Measurements from ENCODE around the gene EXOC3L4.

EXOC3L4 gene

DNA sequence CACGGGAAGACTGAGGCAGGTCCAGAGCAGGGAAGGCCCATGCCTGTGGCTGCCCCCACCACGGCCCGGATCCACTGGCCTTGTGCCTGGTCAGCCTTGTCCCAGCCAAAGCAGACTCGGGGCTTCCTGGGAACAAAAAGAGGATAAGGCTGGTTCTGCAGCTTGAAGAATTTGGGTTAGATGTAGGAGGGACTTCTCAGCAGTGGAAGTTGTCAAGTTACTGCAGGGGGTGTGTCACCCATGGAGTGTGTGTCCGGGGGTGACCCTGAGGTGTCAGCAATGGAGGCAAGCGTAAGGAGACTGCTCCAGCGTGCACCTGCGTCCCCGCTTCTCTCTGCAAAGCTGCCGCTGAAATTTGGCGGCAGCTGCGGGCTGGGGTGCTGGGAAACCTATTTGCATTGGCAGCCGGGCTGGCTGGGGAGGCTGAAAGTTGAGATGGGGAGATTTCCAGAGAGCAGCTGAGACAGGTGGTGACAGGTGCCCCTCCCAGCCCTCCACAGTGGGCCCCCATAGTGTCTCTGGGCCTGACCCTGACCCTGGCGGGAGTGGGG is 16.2 kb downstream of the EXOC3L4 start (continued):
- TF ChIP-seq ZNF549 (tag by site-specific recombination; IDR thresholded peaks at IDR 0.05) (no peak), ZSCAN23 (tag by site-specific recombination; IDR thresholded peaks at IDR 0.05) (no peak), ZNF184 (tag by site-specific recombination; IDR thresholded peaks at IDR 0.05) (no peak), ZNF843 (tag by site-specific recombination; IDR thresholded peaks at IDR 0.05) (no peak), ZNF664 (tag by site-specific recombination; IDR thresholded peaks at IDR 0.05) (no peak), ZBTB17 (tag by site-specific recombination; IDR thresholded peaks at IDR 0.05) (no peak), ZNF324 (tag by site-specific recombination; IDR thresholded peaks at IDR 0.05) (no peak)

DNA sequence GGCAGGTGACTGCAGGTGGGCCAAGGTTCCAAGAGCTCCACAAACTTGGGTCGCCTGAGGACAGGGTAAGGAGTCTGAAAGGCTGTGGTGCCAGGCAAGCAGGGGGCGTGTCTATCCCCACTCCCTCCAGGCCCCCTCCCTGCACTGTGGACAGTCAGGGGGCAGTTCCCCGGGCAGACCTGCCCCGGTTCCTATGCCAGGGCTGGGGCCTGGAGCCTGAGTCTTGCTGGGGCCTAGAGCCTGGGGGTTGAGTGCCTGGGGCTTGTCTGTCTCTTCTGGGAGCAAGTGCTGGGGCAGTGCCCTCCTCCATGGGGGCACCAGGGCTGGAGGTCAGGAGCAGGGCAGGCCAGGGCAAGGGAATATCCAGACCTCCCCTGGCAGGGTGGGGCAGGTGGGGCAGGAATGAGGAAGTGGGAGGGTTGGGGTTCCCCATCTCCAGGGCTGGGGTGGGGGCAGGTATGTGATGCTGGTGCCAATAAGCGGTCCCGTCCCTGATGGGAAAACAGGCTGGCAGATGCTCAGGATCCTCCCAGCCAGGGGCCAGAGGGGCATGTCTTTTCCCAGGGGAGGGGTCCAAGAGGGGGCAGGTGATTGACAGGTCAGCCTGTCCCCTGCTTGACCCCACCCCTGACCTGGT is 16.8 kb downstream of the EXOC3L4 start:
- CTCF ChIA-PET = interaction anchor here (1.0 kb wide), 1 partner anchor 29 kb away, joined by 3 read pairs; no protein-coding TSS in a partner anchor
- TF ChIP-seq ZNF214 (tag by site-specific recombination; IDR thresholded peaks at IDR 0.05; ENCODE audit: borderline replicate concordance) = no peak
- no peak for TF ChIP-seq ZNF514 (tag by site-specific recombination; IDR thresholded peaks at IDR 0.05)
- peak; percentile 38; the same call in 1 of the 2 replicates for TF ChIP-seq KLF9 (tag by site-specific recombination; IDR thresholded peaks at IDR 0.05; ENCODE audit: low read depth)
- TF ChIP-seq, protein P1, sequence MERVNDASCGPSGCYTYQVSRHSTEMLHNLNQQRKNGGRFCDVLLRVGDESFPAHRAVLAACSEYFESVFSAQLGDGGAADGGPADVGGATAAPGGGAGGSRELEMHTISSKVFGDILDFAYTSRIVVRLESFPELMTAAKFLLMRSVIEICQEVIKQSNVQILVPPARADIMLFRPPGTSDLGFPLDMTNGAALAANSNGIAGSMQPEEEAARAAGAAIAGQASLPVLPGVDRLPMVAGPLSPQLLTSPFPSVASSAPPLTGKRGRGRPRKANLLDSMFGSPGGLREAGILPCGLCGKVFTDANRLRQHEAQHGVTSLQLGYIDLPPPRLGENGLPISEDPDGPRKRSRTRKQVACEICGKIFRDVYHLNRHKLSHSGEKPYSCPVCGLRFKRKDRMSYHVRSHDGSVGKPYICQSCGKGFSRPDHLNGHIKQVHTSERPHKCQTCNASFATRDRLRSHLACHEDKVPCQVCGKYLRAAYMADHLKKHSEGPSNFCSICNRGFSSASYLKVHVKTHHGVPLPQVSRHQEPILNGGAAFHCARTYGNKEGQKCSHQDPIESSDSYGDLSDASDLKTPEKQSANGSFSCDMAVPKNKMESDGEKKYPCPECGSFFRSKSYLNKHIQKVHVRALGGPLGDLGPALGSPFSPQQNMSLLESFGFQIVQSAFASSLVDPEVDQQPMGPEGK (tag by site-specific recombination; IDR thresholded peaks at IDR 0.05) = peak; percentile 39; the same call in 1 of the 2 replicates
- TF ChIP-seq, protein P2, sequence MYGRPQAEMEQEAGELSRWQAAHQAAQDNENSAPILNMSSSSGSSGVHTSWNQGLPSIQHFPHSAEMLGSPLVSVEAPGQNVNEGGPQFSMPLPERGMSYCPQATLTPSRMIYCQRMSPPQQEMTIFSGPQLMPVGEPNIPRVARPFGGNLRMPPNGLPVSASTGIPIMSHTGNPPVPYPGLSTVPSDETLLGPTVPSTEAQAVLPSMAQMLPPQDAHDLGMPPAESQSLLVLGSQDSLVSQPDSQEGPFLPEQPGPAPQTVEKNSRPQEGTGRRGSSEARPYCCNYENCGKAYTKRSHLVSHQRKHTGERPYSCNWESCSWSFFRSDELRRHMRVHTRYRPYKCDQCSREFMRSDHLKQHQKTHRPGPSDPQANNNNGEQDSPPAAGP (tag by site-specific recombination; IDR thresholded peaks at IDR 0.05) = peak; percentile 59; the same call in 1 of the 2 replicates
- TF ChIP-seq ZIC2 (tag by site-specific recombination; IDR thresholded peaks at IDR 0.05) = peak; percentile 44; the same call in 1 of the 2 replicates
- no peak overlapping the region for H3K4me3 ChIP-seq (ENCODE audit: low read depth, low read length)
- H3K36me3 ChIP-seq (ENCODE audit: control insufficient read depth in 2 of 2, insufficient read depth in 1 of 2, low read length in 2 of 2) = no peaks in the 10 kb centered on the region
- no peaks in the 10 kb centered on the region for H3K9me3 ChIP-seq (ENCODE audit: control insufficient read depth, insufficient read depth, low read depth, low read length)
- POLR2A ChIA-PET = no interaction called here
- no peak overlapping the region for H3K27ac ChIP-seq (ENCODE audit: extremely low read depth, low read depth, low read length)
- H3K4me1 ChIP-seq (ENCODE audit: control insufficient read depth, insufficient read depth, low read length) = no peaks in the 10 kb centered on the region; the same call in 1 of the 2 replicates

DNA sequence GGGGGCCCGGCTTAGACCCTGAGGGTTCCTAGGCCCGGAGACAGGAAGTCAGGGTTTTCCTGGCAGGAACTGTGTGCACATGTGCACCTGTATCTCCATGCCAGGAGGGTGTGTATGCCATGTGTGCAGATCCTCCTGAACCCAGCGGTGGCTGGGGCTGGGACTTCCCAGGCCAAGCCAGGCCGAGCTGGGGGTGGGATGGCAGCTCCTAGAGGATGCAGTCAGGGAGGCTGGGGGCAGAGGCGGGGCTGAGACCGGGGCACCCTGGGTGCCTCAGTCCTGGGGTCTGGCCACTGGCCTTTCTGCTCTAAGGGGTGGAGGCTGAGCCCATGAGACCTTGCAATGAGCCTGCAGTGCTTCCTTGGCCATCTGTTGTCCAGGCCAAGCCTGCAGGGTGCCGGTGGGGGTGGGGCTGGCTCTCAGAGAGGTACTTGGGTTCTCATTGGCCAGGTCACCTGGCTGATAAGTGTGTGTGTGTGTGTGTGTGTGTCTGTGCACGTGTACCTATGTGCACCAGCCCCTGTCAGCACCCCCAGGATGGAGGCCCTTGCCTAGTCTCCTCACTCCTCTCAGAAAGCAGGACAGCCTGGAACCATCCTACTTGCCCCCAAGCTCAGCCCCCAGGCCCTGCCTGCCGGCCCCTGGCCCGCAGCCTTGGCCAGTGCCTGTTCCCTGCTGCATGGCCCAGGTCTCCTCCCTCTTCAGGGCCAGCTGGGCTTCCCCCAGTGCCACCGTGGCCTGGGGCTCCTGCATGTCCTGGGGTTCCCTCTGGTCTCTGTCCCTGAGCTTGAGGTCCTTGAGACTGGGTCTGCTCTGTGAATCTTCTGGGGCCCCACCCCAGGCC is 18.1 kb downstream of the EXOC3L4 start:
- POLR2A ChIA-PET = no interaction called here
- TF ChIP-seq ZNF23 (tag by site-specific recombination; IDR thresholded peaks at IDR 0.05; ENCODE audit: borderline replicate concordance) = no peak
- TF ChIP-seq GLIS1 (tag by site-specific recombination; IDR thresholded peaks at IDR 0.05) = 0 out of 2 replicates have a peak, but pooled peaks have one; percentile 7
- Histone ChIP-seq H3K36me3 (ENCODE audit: control insufficient read depth in 2 of 2, insufficient read depth in 1 of 2, low read length in 2 of 2) (no peaks in the 10 kb centered on the region), H3K4me3 (ENCODE audit: low read depth, low read length) (no peak overlapping the region), H3K9me3 (ENCODE audit: control insufficient read depth, insufficient read depth, low read depth, low read length) (no peaks in the 10 kb centered on the region), H3K4me1 (ENCODE audit: control insufficient read depth, insufficient read depth, low read length) (no peaks in the 10 kb centered on the region; the same call in 1 of the 2 replicates), H3K27ac (ENCODE audit: extremely low read depth, low read depth, low read length) (no peak overlapping the region)
- CTCF ChIA-PET = no interaction called here

DNA sequence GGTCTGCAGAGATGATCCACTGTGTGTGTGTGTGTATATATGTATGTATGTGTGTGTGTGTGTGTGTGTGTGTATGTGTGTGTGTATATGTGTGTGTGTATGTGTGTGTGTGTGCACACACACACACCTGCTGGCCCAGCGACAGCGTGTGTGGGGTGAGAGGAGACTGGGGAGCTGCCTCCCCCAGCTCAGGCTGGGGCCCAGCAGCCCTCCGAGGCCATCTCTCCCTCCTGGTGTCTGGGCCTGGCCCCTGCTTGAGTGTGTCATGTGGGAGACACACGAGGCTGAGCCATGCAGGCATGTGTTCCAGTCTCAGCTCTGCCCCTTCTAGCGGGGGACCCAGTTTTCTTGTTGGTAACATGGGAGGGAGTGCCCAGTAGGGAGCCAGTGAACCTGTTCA is 18.8 kb downstream of the EXOC3L4 start:
- ChIA-PET CTCF (no interaction called here), POLR2A (no interaction called here)
- no peaks in the 10 kb centered on the region for H3K36me3 ChIP-seq (ENCODE audit: control insufficient read depth in 2 of 2, insufficient read depth in 1 of 2, low read length in 2 of 2)
- H3K4me1 ChIP-seq (ENCODE audit: control insufficient read depth, insufficient read depth, low read length) = no peaks in the 10 kb centered on the region; the same call in 1 of the 2 replicates
- H3K27ac ChIP-seq (ENCODE audit: extremely low read depth, low read depth, low read length) = no peak overlapping the region
- H3K9me3 ChIP-seq (ENCODE audit: control insufficient read depth, insufficient read depth, low read depth, low read length) = no peaks in the 10 kb centered on the region
- H3K4me3 ChIP-seq (ENCODE audit: low read depth, low read length) = no peak overlapping the region
- TF ChIP-seq ZFP69B (tag by site-specific recombination; IDR thresholded peaks at IDR 0.05) (0 out of 2 replicates have a peak, but pooled peaks have one; percentile 36), ZBTB7A (tag by site-specific recombination; IDR thresholded peaks at IDR 0.05; ENCODE audit: low read depth) (peak; percentile 56; the same call in 1 of the 2 replicates), ZBTB48 (tag by site-specific recombination; IDR thresholded peaks at IDR 0.05) (0 out of 2 replicates have a peak, but pooled peaks have one; percentile 23), ZNF776 (tag by site-specific recombination; IDR thresholded peaks at IDR 0.05; ENCODE audit: borderline replicate concordance) (no peak)
- TF ChIP-seq, protein P3, sequence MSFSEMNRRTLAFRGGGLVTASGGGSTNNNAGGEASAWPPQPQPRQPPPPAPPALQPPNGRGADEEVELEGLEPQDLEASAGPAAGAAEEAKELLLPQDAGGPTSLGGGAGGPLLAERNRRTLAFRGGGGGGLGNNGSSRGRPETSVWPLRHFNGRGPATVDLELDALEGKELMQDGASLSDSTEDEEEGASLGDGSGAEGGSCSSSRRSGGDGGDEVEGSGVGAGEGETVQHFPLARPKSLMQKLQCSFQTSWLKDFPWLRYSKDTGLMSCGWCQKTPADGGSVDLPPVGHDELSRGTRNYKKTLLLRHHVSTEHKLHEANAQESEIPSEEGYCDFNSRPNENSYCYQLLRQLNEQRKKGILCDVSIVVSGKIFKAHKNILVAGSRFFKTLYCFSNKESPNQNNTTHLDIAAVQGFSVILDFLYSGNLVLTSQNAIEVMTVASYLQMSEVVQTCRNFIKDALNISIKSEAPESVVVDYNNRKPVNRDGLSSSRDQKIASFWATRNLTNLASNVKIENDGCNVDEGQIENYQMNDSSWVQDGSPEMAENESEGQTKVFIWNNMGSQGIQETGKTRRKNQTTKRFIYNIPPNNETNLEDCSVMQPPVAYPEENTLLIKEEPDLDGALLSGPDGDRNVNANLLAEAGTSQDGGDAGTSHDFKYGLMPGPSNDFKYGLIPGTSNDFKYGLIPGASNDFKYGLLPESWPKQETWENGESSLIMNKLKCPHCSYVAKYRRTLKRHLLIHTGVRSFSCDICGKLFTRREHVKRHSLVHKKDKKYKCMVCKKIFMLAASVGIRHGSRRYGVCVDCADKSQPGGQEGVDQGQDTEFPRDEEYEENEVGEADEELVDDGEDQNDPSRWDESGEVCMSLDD (tag by site-specific recombination; IDR thresholded peaks at IDR 0.05) = peak; percentile 21; the same call in 1 of the 2 replicates
- TF ChIP-seq, protein P4, sequence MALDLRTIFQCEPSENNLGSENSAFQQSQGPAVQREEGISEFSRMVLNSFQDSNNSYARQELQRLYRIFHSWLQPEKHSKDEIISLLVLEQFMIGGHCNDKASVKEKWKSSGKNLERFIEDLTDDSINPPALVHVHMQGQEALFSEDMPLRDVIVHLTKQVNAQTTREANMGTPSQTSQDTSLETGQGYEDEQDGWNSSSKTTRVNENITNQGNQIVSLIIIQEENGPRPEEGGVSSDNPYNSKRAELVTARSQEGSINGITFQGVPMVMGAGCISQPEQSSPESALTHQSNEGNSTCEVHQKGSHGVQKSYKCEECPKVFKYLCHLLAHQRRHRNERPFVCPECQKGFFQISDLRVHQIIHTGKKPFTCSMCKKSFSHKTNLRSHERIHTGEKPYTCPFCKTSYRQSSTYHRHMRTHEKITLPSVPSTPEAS (tag by site-specific recombination; IDR thresholded peaks at IDR 0.05) = peak; percentile 99
